Panc1 (cell line): Measurements from ENCODE around the gene BTRC. TPM values are rescaled to one million over a fixed set of nuclear protein-coding genes. Genes with fewer than 3 reads are reported as not detected.

Experiments
- ATAC-seq: fragments of 200-7000 bp; cut with Tn5 transposase; 2 replicates; pipeline ENCODE4 v1.9.1; 2020; ENCODE audit warnings: mild to moderate bottlenecking, moderate library complexity
- BruUV-seq: library from RNA; stranded (reverse); fragments of 400-500 nt; replicated peaks from 2 replicates; lab custom pipeline; 2021; lab: Mats Ljungman, UMichigan
- CTCF ChIA-PET: fragments of 300-600 bp; sonication (Branson Sonifier 250); formaldehyde crosslinking; loops from one replicate; lab custom pipeline; 2022; ENCODE audit warnings: antibody characterized with exemption; lab: Charles Lee
- POLR2A ChIA-PET: fragments of 300-600 bp; sonication (Branson Sonifier 250); formaldehyde crosslinking; loops from one replicate; lab custom pipeline; 2022; ENCODE audit warnings: antibody characterized with exemption; lab: Charles Lee
- DNase-seq: peaks from one replicate; pipeline ENCODE4 v3.0.0-alpha.2; 2010; ENCODE audit warnings: low read depth, low spot score
- H3K27ac ChIP-seq: 2 replicates; pipeline ENCODE4 v1.5.1; 2011; ENCODE audit warnings: mild to moderate bottlenecking, low read length, inconsistent platforms
- H3K27me3 ChIP-seq: fragments of 200-500 bp; sonication (Bioruptor generic); 2 replicates; pipeline ENCODE4 v1.6.0; 2014; ENCODE audit warnings: low read length, inconsistent platforms; ENCODE audit not compliant: control insufficient read depth, insufficient read depth
- H3K36me3 ChIP-seq: fragments of 200-500 bp; sonication (Bioruptor generic); 2 replicates; pipeline ENCODE4 v1.5.1; 2014; ENCODE audit warnings: inconsistent platforms, mild to moderate bottlenecking, low read length, moderate library complexity; ENCODE audit not compliant: control insufficient read depth, insufficient read depth
- H3K4me1 ChIP-seq: 2 replicates; pipeline ENCODE4 v1.5.1; 2011; ENCODE audit warnings: inconsistent platforms, mild to moderate bottlenecking, low read length, moderate library complexity; ENCODE audit not compliant: control insufficient read depth, insufficient read depth
- H3K4me3 ChIP-seq, 2 experiments: 2 replicates each; pipeline ENCODE4 v1.5.1; 2011 to 2012; ENCODE audit warnings: low read depth in 2 of 2, low read length in 2 of 2, mild to moderate bottlenecking in 2 of 2, inconsistent platforms in 1 of 2, moderate library complexity in 1 of 2
- H3K9me3 ChIP-seq: fragments of 200-500 bp; sonication (Bioruptor generic); 2 replicates; pipeline ENCODE4 v1.5.1; 2014; ENCODE audit warnings: low read depth, mild to moderate bottlenecking, inconsistent platforms, low read length, moderate library complexity; ENCODE audit not compliant: control insufficient read depth, insufficient read depth
- CTCF ChIP-seq: fragments of 450-650 bp; IDR thresholded peaks from 2 replicates; pipeline ENCODE4 v1.5.1; 2017; ENCODE audit warnings: mild to moderate bottlenecking
- POLR2AphosphoS5 ChIP-seq: IDR thresholded peaks from 2 replicates; pipeline ENCODE4 v1.6.1; 2012; ENCODE audit warnings: mild to moderate bottlenecking, low read depth, low read length, moderate library complexity
- REST ChIP-seq, 2 experiments: IDR thresholded peaks; 2 replicates each; pipeline ENCODE4 v1.6.1; 2011 to 2012; ENCODE audit warnings: low read depth in 2 of 2, control low read depth in 1 of 2, low read length in 1 of 2, mild to moderate bottlenecking in 1 of 2, moderate library complexity in 1 of 2; ENCODE audit not compliant: insufficient read depth in 1 of 2
- SIN3A ChIP-seq: IDR thresholded peaks from 2 replicates; pipeline ENCODE4 v1.6.1; 2012; ENCODE audit warnings: low read depth, mild to moderate bottlenecking, low read length, moderate library complexity, borderline replicate concordance; ENCODE audit not compliant: insufficient read depth
- TCF7L2 ChIP-seq: IDR thresholded peaks from 2 replicates; pipeline ENCODE4 v1.6.1; 2011; ENCODE audit warnings: mild to moderate bottlenecking, low read depth, low read length, inconsistent platforms
- in situ Hi-C: cut with HindIII; loops from 2 replicates; pipeline ENCODE4 v1.10.0; 2016; ENCODE audit warnings: low sequenced_read_pairs, low pct_unique_long_range_greater_than_20kb
- intact Hi-C: fragments of 100-400 bp; cut with micrococcal nuclease; formaldehyde crosslinking; loops from one replicate; pipeline ENCODE4 v1.10.0; 2022; ENCODE audit not compliant: unreplicated experiment
- total RNA-seq: library from RNA; stranded (reverse); gene quantifications from one replicate; pipeline ENCODE4 v1.2.1, GENCODE V29; 2021; ENCODE audit not compliant: unreplicated experiment

BTRC gene
- total RNA-seq, 1 experiment from 2014 or later, result 22.1 TPM

GRCh38 chr10:101512738-101513137 lies 158.8 kb downstream of the BTRC start:
- H3K9me3 ChIP-seq, result no peaks in the 10 kb centered on the region
- TF ChIP-seq SIN3A, result no peak
- no peak for TF ChIP-seq POLR2AphosphoS5
- no peak for TF ChIP-seq TCF7L2
- no peak for TF ChIP-seq REST (IDR thresholded peaks at IDR 0.05; ENCODE audit: insufficient read depth in 1 of 2, low read depth in 2 of 2, low read length in 1 of 2)
- TF ChIP-seq CTCF, result no peak
- BruUV-seq, result no TSS peak
- DNase-seq, result no peak
- no peak overlapping the region for H3K4me3 ChIP-seq
- POLR2A ChIA-PET, result no interaction called here
- H3K4me1 ChIP-seq, result no peaks in the 10 kb centered on the region
- no peak overlapping the region for H3K27ac ChIP-seq
- H3K36me3 ChIP-seq, result no peaks in the 10 kb centered on the region
- no peak for ATAC-seq
- CTCF ChIA-PET, result no interaction called here
- no peaks in the 10 kb centered on the region for H3K27me3 ChIP-seq
- in situ Hi-C loops, result no loop called here
- intact Hi-C loops, result no loop called here

- Histone ChIP-seq H3K27me3 (no peaks in the 10 kb centered on the region), H3K4me1 (no peaks in the 10 kb centered on the region), H3K9me3 (no peaks in the 10 kb centered on the region), H3K4me3 (no peak overlapping the region), H3K36me3 (no peaks in the 10 kb centered on the region), H3K27ac (no peak overlapping the region)
- ChIA-PET CTCF (no interaction called here), POLR2A (no interaction called here)
- no peak for DNase-seq
- TF ChIP-seq TCF7L2 (no peak), CTCF (no peak), SIN3A (no peak), POLR2AphosphoS5 (no peak), REST (IDR thresholded peaks at IDR 0.05; ENCODE audit: insufficient read depth in 1 of 2, low read depth in 2 of 2, low read length in 1 of 2) (no peak)
- intact Hi-C loops, result no loop called here
- in situ Hi-C loops, result no loop called here
- no peak for ATAC-seq
- no TSS peak for BruUV-seq
These were observed 159.8 kb downstream of the BTRC start for GRCh38 chr10:101513733-101514132.
